RWPE1 (cell line): ENCODE data around the gene CHMP4A.
"Not testable (repeated sequence)": the region's sequence is repeated elsewhere in the genome, so short reads cannot be mapped to it uniquely, and the experiment has no call there.

Source experiments
- CTCF ChIA-PET: fragments of 350-600 bp; sonication (Branson Sonifier 250); formaldehyde crosslinking; extraction: SDS; loops from one replicate; lab custom pipeline; 2021; lab: Yijun Ruan, JAX
- POLR2A ChIA-PET: fragments of 400-600 bp; formaldehyde crosslinking; extraction: SDS; loops from one replicate; lab custom pipeline; 2020; ENCODE audit warnings: antibody characterized with exemption; ENCODE audit not compliant: low non-redundant PET; lab: Yijun Ruan, JAX
- DNase-seq: peaks from one replicate; pipeline ENCODE4 v3.0.0; 2012; ENCODE audit warnings: low spot score
- H3K27ac ChIP-seq: fragments of 450-650 bp; 2 replicates; pipeline ENCODE4 v1.5.1; 2017
- TF ChIP-seq, protein P1 (sequence below): fragments of 450-650 bp; conservative IDR thresholded peaks from 2 replicates; pipeline ENCODE4 v1.5.1; 2017; ENCODE audit warnings: low read depth, mild to moderate bottlenecking

CHMP4A gene

DNA sequence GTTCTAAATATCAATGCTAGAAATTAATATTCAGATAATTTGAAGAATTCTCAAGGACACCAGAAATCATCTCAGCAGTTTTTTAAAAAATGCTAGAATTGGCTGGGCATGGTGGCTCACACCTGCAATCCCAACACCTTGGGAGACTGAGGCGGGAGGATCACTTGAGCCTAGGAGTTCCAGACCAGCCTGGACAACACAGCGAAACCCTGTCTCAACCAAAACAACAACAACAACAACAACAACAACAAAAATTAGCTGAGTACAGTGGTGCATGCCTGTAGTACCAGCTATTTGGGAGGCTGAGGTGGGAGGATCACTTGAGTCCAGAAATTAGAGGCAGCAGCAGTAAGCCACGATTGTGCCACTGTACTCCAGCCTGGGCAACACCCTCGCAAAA is 5.8 kb upstream of the CHMP4A start:
- peak overlapping the region; percentile 32; the same call in 1 of the 2 replicates for H3K27ac ChIP-seq
- no peak for DNase-seq
- TF ChIP-seq, protein P1, sequence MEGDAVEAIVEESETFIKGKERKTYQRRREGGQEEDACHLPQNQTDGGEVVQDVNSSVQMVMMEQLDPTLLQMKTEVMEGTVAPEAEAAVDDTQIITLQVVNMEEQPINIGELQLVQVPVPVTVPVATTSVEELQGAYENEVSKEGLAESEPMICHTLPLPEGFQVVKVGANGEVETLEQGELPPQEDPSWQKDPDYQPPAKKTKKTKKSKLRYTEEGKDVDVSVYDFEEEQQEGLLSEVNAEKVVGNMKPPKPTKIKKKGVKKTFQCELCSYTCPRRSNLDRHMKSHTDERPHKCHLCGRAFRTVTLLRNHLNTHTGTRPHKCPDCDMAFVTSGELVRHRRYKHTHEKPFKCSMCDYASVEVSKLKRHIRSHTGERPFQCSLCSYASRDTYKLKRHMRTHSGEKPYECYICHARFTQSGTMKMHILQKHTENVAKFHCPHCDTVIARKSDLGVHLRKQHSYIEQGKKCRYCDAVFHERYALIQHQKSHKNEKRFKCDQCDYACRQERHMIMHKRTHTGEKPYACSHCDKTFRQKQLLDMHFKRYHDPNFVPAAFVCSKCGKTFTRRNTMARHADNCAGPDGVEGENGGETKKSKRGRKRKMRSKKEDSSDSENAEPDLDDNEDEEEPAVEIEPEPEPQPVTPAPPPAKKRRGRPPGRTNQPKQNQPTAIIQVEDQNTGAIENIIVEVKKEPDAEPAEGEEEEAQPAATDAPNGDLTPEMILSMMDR, result no peak
- ChIA-PET CTCF (no interaction called here), POLR2A (no interaction called here)

DNA sequence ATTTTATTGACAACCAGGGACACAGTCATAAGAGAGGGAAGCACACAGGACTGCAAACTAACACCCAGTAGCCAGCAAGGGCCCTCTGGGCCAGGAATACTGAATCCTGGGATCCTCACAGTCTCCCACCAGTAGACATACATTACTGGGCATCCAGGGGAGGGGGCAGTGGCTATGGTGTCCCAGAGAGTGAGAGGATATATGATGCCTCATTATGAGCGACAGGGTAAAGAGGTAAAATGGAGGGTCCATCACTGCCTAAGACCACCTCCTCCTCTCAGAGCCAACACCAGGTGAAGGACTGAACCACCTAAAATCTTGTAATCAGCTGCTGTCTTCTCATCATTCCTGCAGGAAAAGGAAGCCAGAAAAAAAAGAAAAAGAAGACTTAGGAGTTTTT is 3.6 kb upstream of the CHMP4A start:
- CTCF ChIA-PET, result interaction anchor here (0.6 to 1.2 kb wide), 3 partner anchors 9 to 47 kb away, joined by 3 to 4 read pairs (median 3); partner anchors contain the start of gene GMPR2
- DNase-seq, POLR2A ChIA-PET: not testable (repeated sequence)
- H3K27ac ChIP-seq, result peak overlapping the region; percentile 45

DNA sequence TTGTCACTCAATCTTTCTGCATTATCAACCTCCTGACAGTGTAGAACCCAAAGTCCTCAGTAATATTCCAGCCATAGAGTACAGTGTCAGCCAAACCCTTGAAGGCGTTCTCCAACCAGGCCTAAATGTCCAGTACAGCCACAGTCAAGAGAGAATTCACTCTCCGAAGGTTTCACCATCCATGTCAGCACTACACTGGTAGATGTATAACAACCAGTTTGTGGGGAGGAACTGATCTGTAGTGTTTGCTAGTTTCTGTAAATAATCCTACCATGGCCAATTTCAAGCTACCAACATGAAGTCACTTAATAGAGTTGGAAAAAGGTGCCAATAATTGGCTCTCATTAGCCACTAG is 3.0 kb upstream of the CHMP4A start:
- CTCF ChIA-PET, result interaction anchor here (0.6 to 1.2 kb wide), 3 partner anchors 9 to 28 kb away, joined by 3 to 4 read pairs (median 3); partner anchors contain the start of genes GMPR2 and IPO4
- TF ChIP-seq, protein P1, result no peak
- POLR2A ChIA-PET, result no interaction called here
- H3K27ac ChIP-seq, result peak overlapping the region; percentile 94
- DNase-seq, result no peak

DNA sequence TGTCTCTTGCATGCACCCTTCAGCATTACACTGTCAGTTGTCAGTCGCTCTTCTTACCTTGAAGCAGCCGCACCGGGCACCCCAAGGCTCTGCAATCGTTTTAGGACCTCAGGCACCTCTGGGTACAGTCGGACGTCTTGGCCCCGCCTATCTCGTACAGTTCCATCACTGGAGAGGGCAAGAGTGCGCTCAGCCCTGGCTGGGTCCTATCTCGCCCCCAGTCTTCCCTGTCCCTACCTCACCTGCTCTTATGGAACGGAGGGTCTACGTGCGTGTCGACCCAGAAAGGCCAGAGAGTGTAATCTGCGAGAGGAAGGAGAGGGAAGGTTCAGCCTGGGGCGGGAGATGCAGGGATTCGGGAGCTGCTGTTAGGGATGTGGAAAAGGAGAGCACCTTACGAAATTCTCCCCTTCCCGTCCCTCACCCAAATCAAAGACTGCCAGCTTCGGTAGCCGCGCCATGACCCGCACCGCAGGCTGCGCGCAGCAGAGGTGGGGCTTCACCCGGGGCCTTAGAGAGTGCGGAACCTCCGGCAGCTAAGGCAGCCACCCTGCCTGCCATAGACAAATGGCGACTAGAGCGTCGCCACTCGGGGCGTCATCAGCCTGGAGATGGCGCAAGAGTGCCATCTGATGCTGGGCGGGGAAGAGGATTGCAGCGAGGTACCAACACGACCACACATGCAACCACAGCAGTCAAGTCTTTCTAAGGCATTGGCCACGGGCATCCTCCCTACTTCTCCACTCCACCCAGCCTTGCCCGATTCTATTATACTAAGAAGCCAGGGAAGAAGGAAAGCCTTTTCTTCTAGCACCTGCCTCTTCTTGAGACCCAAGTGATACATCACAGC is 2.4 kb upstream of the CHMP4A start, which contains the start of gene MDP1:
Gene MDP1 (minus strand): TSS at position 572 of the 850 bp plus-strand sequence. CDS start 111 bp downstream, at position 461.
- H3K27ac ChIP-seq, result peak within 1 kb of the TSS; percentile 94
- ChIA-PET CTCF (interaction anchor here (1.0 to 1.2 kb wide), 2 partner anchors 17 to 27 kb away, joined by 3 read pairs; partner anchors contain the start of genes GMPR2 and IPO4), POLR2A (no interaction called here)
- TF ChIP-seq, protein P1, result peak; percentile 73
- DNase-seq, result peak; percentile 85

DNA sequence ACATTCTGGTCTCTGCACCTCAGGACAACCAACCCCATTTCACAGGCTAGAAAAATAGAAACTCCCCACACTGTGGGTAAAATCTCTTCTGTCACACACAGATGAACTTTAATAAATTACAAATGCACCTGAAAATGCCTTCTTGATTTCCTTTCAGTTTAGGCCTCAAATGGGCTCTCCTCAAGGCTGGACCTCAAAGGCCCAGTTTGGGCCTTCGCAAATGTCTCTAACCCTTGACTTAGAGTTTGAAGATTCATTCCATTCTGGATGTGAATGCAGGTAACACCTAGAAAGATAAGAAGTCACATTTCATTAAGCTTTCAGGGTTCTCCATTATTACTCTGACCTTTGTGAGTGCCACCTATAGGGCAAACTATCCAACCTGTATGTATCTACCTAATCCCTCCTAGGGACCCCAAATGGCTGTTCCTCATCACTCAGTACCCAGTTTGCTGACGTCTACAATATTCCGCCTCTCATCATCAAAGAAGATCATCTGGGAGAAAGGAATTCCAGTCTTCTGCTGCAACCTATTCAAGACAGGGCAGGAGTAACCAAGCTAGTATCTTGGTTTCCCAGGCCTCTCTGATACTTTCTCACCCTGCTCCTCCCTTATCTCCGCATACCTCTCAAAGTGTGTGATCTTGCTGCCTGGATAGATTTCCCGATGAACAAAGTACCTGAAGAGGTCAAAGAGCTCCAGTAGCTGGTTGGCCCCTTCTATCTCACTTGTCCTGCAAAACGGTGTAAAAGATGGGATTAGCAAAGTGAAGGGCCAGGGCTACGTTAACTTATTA is 776 bp upstream of the CHMP4A start:
- peak overlapping the region; percentile 96 for H3K27ac ChIP-seq
- POLR2A ChIA-PET, result interaction anchor here (1.1 kb wide), 1 partner anchor 28 kb away, joined by 4 read pairs; no protein-coding TSS in a partner anchor
- no peak for DNase-seq
- CTCF ChIA-PET, result interaction anchor here (0.5 to 0.6 kb wide), 2 partner anchors 10 to 53 kb away, joined by 3 to 8 read pairs; partner anchors contain the start of gene IRF9
- TF ChIP-seq, protein P1, result no peak

DNA sequence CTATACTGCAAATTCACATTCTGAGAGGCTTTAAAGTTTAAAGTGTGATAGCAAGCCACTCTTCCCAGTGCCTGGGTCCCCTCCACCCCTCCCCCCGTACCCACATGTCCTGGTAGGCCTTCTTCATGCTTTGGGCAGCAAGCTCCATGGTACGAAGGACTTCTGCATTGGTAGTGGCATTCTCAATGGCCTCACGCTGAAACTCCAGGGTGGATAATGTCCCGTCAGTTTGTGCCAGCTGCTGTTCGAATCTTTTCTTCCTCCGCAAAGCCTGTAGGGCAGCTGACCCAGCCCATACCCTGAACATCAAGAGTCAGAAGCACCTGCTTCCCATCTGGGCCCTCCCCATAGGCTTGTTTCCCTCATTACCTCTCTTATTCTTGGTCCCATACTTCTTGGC is 2.0 kb downstream of the CHMP4A start:
- TF ChIP-seq, protein P1, result no peak
- CTCF ChIA-PET, result no interaction called here
- POLR2A ChIA-PET, result no interaction called here
- H3K27ac ChIP-seq, result 0 out of 2 replicates have a peak overlapping the region, but pooled peaks have one; percentile 2
- no peak for DNase-seq
